NCI-H2171 (cell line): ENCODE data around the gene C15orf39.
"Not testable (repeated sequence)": the region's sequence is repeated elsewhere in the genome, so short reads cannot be mapped to it uniquely, and the experiment has no call there.

ENCODE experiments used
- DNase-seq: peaks from one replicate; lab custom pipeline; 2025; lab: John Stamatoyannopoulos, UW

The C15orf39 gene

DNA sequence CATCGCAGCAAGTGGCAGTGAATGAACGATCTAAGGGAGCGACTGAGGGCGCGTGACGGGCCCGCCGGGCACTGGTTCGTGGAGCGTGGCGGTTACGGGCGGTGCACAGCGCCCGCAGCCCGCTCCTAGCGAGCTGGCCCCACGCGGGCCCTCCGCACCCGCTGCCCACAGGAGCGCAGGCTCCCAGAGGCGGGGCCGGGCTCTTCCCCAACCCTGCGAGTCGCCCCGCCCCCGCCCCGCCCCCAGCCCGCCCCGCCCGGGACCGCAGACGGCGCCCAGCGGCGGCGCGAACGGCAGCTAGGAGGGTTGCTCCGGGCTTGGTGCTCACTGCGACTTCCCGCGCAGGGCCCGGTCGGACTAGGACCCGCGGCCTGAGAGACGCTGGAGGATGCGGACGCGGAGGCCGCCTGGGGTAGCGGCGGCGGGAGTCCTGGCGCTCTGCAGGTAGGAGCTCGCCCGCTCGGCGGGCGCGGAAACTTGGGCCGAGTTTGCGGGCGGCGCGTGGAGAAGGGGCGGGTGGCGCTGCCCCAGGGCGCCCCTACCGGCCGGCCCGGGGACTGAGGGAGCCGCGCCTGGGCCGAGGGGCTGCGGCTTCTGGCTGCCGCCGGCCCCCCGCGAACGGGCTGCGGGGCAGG lies at the start of gene C15orf39:
Gene C15orf39 (plus strand): TSS at position 267 of the 635 bp plus-strand sequence. CDS start 4,167 bp downstream, outside the sequence.
- peak; percentile 69 for DNase-seq

DNA sequence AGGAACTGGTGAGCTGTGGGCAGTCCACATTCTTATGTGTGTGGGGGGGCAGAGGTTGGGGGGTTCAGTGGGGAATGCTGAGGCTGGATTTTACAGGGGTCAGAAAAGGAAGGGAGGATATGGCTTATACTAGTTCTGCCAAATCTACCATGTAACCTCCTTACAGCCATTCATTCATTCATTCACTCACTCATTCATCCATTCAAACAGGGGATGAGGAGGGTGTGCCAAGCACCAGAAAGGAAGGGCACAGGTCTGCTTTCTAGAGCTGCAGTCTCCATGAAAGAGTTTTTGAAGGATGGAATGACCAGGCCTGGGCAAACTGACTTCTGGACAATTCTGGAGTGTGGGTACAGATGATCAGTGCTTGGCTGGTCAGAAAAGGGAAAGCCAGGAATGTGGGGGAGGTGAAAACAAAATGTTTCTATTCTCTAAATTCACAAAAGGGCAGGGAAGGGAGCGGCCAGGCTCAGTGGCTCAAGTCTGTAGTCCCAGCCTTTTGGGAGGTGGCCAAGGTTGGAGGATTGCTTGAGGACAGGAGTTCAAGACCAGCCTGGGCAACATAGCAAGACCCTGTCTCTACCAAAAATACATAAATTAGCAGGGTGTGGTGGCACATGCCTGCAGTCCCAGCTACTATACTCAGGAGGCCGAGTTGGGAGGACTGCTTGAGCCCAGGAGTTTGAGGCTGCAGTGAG lies 49.2 kb upstream of the C15orf39 start:
- no peak for DNase-seq

DNA sequence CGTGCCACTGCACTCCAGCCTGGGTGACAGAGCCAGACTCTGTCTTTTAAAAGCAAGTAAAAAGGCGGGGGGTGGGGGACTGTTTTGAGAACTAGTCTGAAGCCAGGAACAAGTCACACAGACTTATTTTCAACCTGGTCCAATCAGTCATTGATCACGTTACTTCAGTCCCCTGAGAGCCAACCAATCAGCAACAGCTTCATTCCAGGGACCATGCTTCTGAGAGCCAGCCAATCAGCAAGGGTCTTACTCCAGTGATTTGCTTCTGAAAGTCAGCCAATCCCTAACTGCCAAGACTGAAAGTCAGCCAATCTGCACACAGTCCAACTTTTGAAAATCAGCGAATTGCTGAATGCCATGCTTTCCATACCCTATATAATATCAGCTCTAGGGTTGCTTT lies 48.6 kb upstream of the C15orf39 start:
- DNase-seq = no peak

DNA sequence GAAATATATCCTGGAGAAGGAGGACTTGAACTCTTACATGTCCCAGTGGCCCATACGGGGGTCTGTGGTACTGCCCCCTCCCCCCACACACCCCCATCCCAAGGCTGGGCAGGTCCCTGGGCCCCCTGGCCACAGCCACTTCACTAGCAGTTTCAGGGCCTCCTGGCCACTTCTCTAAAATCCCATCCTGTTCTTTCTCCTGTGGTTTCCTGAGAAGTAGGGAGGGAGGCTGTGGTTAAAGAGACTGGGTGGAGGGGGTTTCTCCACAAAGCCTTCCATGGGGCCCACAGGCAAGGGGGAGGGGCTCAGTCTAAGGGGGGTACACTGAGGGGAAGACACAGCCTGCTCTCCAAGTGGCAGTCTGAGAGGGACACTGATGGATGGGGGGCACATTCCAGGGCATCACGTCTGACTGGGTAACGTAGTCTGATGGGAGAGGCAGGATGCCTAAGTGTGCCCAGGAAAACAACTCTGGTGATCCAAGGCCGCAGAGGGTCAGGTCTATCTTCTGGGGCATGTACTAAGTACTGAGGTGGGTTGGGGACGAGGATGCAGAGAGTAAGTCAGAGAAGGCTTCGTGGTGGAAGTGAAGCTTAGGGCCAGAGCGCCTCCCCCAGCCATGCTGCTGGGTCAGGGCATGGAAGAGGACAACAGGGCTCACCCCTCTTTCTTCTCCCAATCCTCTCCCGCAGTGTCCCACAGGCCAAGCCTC lies 48.0 kb upstream of the C15orf39 start:
- DNase-seq = no peak

DNA sequence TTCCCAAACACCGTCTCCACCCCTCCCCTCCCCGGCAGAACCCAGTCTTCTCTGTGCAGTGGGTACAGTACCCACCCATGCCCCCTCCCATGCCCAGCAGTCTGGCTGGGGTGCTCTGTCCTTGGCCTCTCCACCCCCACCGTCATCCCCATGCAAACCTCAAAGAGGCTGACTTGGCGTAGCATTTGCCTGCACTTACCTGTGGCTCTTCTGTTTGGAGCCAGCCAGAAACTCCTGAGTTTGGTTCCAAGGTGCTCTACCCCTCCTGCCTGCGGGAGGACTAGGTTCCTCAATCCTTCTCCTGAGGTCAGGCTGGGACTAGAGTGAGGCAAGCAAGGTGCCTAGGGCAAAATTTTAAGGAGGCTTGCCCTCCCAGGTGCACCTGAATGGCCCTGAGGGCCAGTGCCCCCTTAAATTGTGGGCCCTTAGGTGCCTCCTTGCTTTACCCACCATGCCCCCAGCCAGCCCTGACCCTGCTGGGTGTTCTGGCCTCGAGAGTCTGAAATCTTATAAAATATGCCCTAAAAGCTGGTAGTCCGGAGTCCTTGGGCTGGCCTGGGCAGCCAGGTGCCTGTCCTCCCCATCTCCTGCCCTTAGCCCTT lies 47.1 kb upstream of the C15orf39 start:
- DNase-seq = no peak

DNA sequence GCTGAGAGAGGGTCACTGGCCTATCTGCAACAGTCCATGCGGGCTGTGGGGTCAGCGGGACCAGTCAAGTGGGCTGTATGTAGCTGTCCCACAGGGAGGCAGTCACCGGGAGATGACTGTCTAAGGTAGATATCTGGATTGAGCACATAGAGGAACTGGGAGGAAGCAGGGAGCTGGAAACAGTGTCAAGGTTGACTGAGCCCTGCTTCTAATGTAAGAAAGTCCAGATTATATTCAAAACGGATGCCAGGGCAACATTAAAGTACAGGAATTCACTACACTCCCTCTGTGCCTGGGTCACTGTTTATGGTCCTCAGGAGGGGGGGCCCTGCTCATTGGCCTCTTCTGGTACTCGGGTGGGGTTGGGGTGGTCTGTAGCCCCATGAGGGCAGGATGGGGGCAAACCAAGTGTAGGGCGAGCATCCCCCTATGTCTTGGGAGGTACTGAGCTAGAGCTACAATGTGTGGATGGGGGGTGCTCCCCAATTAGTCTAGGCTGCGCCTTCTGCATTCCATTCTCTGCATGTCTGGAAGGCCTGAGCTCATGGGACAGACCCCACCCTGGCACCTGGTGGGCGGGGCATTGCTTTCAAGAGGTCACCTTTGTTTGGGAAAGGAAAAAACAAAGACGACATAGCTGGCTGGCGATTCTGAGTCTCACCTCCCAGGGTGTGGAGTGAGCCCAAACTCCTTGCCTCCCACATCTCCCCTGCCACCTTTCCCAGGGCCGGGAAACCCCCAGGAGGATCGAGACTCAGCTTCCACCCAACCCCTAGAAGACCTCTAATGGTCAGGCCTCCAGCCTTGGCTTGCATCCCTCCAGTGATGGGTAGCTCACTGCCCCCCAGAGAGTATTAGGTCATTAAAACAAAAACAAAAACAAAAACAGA lies 45.1 kb upstream of the C15orf39 start:
- no peak for DNase-seq

DNA sequence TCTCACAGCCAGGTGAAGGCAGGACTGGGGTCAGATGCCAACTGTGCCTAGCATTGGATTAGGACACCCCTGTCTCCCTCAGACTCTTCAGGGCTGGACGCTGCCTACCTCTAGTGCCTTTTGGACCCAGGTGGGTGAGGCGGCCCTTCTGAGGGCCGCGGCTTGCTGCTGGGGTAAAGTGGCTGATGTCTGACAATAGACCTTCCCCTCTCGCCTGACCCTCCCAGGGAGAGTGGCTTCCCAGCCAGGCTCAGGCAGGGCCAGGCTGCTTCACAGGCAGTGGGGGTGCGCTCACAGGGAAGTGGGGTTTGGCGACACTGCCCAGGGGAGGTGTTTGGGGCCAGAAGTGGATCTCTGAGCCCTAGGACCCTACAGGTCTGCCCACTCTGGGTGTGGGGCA lies 43.3 kb upstream of the C15orf39 start:
- no peak for DNase-seq

DNA sequence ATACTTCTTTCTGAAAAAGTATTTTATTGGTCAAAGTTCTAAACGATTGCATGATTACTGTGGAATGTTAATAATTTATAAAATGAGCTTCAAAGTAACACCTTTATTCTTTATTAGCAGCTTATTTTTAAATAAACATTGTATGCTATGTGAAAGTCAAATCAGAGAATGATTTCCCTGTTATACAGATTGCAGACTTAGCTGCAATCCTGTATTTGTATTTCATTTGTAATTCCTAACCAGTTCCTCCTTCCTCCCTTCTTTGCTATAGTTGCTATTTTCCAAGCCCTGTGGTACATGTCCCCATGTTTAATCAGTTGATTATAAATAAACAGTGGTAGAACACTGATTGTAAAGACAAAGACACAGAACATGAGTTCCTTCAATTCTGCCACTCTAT lies 42.4 kb upstream of the C15orf39 start:
- DNase-seq = no peak

DNA sequence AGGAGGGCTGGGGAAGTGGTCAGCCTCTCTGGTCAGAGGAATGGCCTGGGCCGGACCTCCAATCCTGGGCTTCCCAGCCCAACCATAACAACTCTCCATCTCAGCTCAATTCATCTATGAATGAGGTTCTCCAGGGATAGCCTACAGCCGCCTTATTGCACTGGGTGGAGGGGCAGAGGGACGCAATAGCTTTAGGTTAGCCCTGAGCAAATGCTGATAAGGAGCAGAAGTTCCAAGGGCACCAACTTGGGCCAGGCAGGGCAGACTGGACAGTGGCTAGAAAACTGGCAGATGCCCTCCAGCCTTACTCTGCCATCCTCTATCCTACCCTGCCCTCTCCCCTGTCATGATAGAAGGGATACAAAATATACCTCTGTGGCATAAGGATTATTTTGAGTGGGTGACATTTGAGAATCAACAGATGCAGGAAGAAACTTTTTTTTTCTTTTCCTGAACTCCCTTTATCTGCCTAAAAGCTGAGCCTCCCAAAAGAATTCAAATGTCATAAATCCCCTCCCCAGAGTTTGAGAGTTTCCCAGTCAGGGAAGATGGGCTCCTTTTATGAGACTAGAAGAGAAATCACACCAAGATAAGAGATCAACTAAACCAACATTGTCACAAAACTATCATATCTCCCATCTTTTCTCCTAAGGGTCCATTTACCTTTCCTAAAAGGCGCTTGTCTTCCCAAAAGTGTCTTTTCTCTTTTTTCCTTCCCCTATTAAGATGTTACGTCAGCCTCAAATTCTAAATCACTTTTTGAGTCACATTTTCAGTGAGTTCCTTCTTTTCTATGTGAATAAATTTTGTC lies 40.4 kb upstream of the C15orf39 start:
- DNase-seq = no peak

DNA sequence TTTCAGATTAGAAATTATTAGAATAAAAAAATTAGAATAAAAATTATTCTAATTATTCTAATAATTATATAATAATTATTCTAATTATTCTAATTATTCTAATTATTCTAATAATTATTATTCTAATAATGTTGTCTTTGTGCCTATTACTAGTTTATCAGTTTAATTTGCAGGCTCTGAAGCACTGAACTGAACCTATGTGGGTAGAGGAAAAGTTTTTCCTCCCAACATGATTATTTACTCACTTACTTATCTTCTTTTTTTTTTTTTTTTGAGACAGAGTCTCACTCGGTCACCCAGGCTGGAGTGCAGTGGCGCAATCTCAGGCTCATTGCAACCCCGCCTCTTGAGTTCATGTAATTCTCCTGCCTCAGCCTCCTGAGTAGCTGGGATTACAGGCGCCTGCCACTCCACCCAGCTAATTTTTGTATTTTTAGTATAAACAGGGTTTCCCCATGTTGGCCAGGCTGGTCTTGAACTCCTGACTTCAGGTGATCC lies 39.7 kb upstream of the C15orf39 start:
- DNase-seq = no peak

DNA sequence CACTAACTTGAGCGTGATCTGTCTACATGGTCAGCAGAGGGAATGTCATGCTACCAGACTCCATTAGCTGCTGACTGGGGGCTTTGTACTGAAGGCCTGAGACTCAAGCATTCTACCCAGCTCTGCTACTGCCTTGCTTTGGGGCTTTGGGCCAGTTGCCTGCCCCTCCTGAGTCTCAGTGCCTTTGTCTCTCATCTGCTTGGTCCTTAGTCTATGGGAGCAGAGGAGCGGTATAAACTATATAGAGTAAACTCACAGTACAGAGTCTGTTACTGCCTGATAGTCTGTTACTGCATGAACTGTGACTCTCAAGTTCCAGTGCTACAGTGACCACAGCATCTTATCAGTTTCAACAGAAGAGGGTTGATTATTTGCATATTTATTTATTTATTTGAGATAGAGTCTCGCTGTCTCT lies 38.5 kb upstream of the C15orf39 start:
- DNase-seq = no peak

DNA sequence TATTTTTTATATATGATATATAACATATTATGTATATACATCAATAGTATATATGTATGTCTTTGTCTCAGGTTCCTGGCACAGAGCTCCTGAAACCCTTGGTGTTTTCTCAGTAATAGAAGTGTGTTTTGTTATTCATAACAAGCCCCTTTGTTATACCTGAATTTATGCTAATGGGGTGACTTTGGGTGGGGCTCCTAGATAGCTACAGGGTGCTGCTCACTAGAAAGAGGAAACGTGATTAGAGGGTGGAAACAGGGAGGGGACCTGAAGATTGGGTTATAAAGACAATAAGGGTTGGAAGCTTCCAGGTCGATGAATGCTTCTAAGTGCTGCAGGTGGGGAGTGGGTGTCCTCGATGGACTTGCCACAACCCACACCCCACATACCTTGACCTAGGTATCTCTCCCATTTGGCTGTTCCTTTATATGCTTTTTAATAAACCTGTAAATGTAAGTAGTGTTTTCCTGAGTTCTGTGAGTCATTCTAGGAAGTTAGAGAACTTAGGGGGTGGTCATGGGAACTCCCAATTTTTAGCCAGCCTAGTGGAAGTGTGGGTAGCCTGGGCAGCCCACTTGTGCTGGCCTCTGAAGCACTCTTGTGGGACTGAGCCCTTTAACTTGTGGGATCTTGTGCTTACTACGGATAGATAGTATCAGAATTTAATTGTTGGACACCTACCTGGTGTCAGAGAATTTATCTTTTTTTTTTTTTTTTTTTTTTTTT lies 36.9 kb upstream of the C15orf39 start:
- no peak for DNase-seq

DNA sequence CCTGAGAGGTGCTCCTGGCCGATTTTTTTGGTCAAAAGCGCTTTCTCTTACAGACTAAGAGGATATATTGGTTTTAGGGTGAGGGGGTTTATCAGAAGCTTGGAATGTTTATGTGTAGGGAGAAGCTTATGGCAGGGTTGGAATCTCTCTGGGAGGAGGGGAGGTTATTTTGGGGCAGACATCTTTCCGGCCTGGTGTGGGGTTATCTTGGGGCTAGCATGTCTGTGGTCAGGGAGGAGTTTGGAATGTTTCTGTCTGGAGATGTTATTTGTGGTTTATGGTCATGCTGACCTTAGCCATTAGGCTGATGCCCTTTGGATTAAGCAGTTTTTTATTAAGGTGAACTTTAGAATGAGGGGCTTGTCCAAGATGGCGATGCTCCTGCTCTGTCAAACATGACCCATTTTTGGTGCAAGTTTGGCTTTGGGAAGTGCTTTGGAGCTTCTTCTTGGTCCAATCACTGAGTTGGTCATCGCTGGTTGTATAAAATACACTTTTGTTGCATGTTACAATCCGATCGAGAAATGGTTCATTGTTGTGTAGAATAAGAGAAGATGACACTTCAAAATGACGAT lies 35.1 kb upstream of the C15orf39 start:
- not testable (repeated sequence) for DNase-seq

DNA sequence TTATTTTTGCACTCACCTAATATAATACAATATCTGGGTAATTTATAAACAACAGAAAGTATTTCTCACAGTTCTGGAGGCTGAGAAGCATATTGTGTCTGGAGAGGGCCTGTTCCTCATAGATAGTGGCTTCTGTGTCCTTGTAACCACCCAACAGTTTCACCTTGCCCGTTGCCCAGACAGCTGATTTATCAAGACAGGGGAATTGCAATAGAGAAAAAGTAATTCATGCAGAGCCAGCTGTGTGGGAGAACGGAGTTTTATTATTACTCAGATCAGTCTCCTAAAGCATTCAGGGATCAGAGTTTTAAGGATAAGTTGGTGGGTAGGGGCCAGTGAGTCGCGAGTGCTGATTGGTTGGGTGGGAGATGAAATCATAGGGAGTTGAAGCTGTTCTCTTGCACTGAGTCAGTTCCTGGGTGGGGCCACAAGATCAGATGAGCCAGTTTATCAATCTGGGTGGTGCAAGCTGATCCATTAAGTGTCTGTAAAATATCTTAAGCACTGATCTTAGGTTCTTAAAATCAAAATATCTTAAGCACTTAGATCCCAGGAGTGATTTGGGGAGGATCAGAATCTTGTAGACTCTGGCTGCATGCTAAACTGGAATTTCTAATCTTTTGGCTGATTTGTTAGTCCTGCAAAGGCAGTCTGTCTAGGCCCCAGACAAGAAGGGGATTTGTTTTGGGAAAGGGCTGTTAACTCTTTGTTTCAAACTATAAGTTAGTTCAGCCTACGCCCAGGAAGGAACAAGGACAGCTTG lies 33.9 kb upstream of the C15orf39 start:
- no peak for DNase-seq

DNA sequence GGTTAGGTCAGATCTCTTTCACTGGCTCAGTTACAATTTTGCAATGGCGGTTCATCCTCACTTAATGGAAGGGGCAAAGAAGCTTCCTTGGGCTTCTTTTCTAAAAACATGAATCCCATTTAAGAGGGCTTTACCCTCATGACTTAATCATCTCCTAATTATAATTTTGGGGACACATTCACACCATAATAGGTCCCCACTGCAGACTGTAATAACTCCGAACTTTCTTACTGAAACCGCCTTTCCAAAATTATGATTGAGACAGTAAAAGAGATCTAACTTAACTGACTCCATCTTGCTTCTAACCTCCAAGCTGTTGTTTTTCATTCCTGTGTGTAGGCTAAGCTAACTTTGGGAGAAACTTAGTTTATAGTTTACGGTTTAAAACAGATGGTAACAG lies 33.3 kb upstream of the C15orf39 start:
- no peak for DNase-seq

DNA sequence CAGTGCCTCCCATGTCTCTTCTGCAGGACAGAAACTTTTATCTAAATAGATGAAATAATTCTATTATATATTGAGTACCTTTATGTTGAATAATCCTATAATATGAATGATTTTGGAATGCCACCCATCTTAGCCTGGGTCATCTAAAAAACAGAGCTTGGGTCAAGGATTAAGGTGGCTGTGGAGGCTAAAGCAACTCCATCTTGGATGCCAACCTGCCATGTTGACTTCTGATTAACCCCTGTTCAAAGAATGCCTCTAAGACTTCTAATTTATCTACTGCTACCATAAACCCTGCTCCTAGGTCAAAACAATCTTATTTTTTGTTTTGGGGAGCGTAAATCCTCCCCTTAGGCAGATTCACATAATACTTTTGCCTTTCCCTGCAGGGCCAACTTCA lies 31.5 kb upstream of the C15orf39 start:
- no peak for DNase-seq

DNA sequence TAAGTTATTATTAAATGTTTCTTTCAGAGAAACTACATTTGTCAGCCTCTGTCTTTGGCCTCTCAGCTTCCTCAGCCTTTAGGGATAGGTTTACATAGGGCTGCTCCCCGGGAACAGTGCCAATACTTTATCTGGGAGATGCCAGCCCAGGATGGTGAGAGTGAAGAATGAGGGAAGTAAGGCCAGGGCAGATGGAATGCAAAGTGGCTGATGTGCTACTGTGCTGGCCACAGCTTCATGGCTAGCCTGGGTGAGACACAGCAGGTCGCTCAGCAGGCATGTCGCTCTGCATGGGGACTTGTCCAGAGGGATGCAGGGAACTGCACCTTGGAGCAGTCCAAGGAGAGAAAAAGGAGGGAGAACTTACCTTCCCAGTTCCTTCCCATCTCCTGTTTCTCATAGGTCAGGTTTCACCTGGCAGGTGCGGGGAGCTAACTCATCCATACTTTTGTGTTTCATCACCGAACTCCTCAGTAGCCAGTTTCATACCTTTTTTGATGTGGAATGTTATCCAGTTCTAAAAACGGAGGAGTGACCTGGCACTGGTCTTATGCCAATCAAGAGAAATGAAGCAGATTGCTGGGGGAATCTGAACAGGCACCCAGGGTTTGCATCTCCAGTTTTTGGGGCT lies 30.9 kb upstream of the C15orf39 start:
- no peak for DNase-seq

DNA sequence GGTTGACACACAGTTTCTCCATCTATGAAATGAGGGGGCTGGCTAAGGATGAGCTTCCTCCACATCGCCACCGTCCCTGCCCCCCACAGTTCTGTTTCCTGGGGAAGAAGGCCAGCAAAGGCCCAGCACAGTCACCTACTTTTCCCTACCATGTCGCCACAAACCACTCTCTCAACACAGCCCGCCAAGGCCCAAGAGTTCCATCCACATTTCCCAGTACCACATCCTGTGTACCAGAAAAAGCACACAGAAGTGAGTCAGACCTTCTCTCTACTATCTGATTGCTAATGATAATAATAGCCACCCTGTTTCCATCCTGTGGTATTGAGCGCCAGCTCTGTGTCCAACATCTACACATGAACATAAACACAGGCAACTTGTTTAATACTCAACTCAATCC lies 30.3 kb upstream of the C15orf39 start:
- DNase-seq = no peak
